C4-2B (cell line): Measurements from ENCODE around the gene GPR15.

ENCODE experiments used
- ZFX ChIP-seq: fragments of 450-650 bp; IDR thresholded peaks from 2 replicates; pipeline ENCODE4 v1.6.1; 2017
- TF ChIP-seq, protein P1 (sequence below): fragments of 450-650 bp; conservative IDR thresholded peaks from 2 replicates; pipeline ENCODE4 v1.5.1; 2017; ENCODE audit warnings: mild to moderate bottlenecking

DNA sequence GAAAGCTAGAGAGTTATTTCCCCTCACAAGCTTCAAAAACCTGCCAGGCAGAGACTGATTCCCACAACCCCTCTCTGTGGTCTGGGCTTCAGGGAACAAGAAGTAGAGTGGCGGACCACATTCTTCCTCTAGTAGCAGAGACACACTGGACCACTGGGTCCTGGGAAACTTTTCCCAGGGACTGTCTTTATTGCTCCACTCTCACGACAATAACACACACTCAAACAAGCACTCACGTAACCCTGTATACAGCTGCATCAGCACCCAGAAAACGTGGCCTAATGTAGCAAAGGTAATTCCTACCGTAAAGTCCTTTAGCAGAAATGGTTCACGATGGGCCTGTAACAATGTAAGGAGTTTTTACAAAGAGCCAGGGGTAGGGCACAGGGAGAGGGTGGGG is 34.1 kb downstream of the GPR15 start:
- TF ChIP-seq, protein P1, sequence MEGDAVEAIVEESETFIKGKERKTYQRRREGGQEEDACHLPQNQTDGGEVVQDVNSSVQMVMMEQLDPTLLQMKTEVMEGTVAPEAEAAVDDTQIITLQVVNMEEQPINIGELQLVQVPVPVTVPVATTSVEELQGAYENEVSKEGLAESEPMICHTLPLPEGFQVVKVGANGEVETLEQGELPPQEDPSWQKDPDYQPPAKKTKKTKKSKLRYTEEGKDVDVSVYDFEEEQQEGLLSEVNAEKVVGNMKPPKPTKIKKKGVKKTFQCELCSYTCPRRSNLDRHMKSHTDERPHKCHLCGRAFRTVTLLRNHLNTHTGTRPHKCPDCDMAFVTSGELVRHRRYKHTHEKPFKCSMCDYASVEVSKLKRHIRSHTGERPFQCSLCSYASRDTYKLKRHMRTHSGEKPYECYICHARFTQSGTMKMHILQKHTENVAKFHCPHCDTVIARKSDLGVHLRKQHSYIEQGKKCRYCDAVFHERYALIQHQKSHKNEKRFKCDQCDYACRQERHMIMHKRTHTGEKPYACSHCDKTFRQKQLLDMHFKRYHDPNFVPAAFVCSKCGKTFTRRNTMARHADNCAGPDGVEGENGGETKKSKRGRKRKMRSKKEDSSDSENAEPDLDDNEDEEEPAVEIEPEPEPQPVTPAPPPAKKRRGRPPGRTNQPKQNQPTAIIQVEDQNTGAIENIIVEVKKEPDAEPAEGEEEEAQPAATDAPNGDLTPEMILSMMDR, result no peak
- no peak for TF ChIP-seq ZFX
